ENCODE results near the gene PPP1R10. TPM values are rescaled to one million over a fixed set of nuclear protein-coding genes. Genes with fewer than 3 reads are reported as not detected.

PPP1R10 gene
- total and polyA plus RNA-seq, 2 of the 13 experiments (the other 11 are each of a cell fraction or from before 2014, with no cell fraction given), result 26.3 to 38.4 TPM

DNA sequence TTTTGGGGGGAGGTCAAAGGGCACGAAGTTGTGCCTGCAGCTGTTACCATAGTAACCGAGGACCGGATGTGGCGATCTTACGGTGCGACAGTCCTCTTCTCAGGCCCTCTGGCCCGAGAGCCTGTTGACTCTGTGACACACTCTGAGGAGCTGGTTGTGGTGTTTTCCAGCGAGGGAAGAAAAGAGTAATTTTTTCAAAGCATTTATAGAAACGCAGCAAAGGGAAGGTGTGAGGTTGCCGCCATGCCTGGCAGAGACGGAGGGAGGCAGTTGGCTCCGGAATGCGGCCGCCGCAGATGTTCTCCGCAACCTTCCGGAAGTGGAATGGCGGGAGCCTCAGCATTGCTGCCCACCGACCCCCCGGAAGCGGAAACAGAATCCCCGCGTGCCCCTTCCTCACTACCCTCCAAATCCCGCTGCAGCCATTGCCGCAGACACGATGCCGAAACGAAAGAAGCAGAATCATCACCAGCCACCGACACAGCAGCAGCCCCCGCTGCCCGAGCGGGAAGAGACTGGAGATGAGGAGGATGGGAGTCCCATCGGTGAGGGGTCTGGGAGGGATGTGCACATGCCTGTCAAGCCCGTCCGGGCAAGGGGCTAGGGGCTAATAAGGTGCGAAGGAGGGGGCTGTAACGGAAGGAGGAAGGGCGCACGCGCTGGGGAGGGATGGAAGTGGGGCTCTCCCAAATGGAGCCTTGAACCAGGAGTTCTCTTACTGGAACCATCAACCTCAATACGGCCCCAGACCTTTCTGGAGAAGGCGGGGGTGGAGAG is 59.9 kb downstream of the PPP1R10 start, which contains the start of gene PRR3 (continued):
- TF ChIP-seq CHCHD3 (CRISPR knock-in tag; IDR thresholded peaks at IDR 0.05) (peak; percentile 62; the same call in 1 of the 2 replicates), HOXA3 (CRISPR knock-in tag; IDR thresholded peaks at IDR 0.05) (peak; percentile 97), IRF2 (CRISPR knock-in tag; IDR thresholded peaks at IDR 0.05) (peak; percentile 97), RFX5 (IDR thresholded peaks at IDR 0.05; ENCODE audit: low read depth, low read length) (peak; percentile 74), KLF15 (CRISPR knock-in tag; IDR thresholded peaks at IDR 0.05; ENCODE audit: borderline replicate concordance) (no peak), ZNF251 (CRISPR knock-in tag; IDR thresholded peaks at IDR 0.05) (peak; percentile 91; the same call in 1 of the 2 replicates), HOXA9 (CRISPR knock-in tag; IDR thresholded peaks at IDR 0.05; ENCODE audit: borderline replicate concordance) (peak; percentile 96), TMF1 (CRISPR knock-in tag; IDR thresholded peaks at IDR 0.05; ENCODE audit: low read depth) (peak; percentile 85; the same call in 1 of the 2 replicates), TAF1 (CRISPR knock-in tag; IDR thresholded peaks at IDR 0.05) (peak; percentile 94), NRL (CRISPR knock-in tag; IDR thresholded peaks at IDR 0.05; ENCODE audit: borderline replicate concordance) (no peak; the same call in none of the 2 replicates), NCOR1 (IDR thresholded peaks at IDR 0.05; ENCODE audit: borderline replicate concordance, low read length) (peak; percentile 42; the same call in 1 of the 2 replicates), ZNF724P (CRISPR knock-in tag; IDR thresholded peaks at IDR 0.05; ENCODE audit: borderline replicate concordance) (peak; percentile 86; the same call in 1 of the 2 replicates)
- TF ChIP-seq, protein P1, sequence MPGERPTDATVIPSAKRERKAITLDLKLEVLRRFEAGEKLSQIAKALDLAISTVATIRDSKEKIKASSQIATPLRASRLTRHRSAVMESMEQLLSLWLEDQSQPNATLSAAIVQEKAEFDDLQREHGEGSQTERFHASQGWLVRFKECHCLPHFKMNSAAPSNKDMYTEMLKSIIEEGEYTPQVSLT (CRISPR knock-in tag; IDR thresholded peaks at IDR 0.05; ENCODE audit: borderline replicate concordance, low read depth), result peak; percentile 88; the same call in 1 of the 2 replicates
- TF ChIP-seq, protein P2, sequence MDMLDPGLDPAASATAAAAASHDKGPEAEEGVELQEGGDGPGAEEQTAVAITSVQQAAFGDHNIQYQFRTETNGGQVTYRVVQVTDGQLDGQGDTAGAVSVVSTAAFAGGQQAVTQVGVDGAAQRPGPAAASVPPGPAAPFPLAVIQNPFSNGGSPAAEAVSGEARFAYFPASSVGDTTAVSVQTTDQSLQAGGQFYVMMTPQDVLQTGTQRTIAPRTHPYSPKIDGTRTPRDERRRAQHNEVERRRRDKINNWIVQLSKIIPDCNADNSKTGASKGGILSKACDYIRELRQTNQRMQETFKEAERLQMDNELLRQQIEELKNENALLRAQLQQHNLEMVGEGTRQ (IDR thresholded peaks at IDR 0.05; ENCODE audit: low read depth, low read length), result no peak
- TF ChIP-seq, protein P2 (CRISPR knock-in tag; IDR thresholded peaks at IDR 0.05; ENCODE audit: borderline replicate concordance), result peak; percentile 65; the same call in 1 of the 2 replicates
- TF ChIP-seq, protein P3, sequence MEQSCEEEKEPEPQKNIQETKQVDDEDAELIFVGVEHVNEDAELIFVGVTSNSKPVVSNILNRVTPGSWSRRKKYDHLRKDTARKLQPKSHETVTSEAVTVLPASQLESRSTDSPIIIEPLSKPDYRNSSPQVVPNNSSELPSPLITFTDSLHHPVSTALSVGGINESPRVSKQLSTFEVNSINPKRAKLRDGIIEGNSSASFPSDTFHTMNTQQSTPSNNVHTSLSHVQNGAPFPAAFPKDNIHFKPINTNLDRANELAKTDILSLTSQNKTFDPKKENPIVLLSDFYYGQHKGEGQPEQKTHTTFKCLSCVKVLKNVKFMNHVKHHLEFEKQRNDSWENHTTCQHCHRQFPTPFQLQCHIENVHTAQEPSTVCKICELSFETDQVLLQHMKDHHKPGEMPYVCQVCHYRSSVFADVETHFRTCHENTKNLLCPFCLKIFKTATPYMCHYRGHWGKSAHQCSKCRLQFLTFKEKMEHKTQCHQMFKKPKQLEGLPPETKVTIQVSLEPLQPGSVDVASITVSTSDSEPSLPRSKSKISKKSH (CRISPR knock-in tag; IDR thresholded peaks at IDR 0.05; ENCODE audit: borderline replicate concordance), result peak; percentile 98; the same call in 1 of the 2 replicates
- TF ChIP-seq, protein P4, sequence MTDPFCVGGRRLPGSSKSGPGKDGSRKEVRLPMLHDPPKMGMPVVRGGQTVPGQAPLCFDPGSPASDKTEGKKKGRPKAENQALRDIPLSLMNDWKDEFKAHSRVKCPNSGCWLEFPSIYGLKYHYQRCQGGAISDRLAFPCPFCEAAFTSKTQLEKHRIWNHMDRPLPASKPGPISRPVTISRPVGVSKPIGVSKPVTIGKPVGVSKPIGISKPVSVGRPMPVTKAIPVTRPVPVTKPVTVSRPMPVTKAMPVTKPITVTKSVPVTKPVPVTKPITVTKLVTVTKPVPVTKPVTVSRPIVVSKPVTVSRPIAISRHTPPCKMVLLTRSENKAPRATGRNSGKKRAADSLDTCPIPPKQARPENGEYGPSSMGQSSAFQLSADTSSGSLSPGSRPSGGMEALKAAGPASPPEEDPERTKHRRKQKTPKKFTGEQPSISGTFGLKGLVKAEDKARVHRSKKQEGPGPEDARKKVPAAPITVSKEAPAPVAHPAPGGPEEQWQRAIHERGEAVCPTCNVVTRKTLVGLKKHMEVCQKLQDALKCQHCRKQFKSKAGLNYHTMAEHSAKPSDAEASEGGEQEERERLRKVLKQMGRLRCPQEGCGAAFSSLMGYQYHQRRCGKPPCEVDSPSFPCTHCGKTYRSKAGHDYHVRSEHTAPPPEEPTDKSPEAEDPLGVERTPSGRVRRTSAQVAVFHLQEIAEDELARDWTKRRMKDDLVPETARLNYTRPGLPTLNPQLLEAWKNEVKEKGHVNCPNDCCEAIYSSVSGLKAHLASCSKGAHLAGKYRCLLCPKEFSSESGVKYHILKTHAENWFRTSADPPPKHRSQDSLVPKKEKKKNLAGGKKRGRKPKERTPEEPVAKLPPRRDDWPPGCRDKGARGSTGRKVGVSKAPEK (CRISPR knock-in tag; IDR thresholded peaks at IDR 0.05; ENCODE audit: borderline replicate concordance), result peak; percentile 38; the same call in 1 of the 2 replicates
- TF ChIP-seq, protein P5, sequence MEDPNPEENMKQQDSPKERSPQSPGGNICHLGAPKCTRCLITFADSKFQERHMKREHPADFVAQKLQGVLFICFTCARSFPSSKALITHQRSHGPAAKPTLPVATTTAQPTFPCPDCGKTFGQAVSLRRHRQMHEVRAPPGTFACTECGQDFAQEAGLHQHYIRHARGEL (CRISPR knock-in tag; IDR thresholded peaks at IDR 0.05), result no peak
